Tibial artery (tissue), 4 donors: ENCODE data around the gene RAB1B.

Experiments
- DNase-seq, 2 donors: peaks; one replicate each; pipeline ENCODE4 v3.0.0-alpha.2; 2019
- H3K27ac ChIP-seq, 2 donors: fragments of 200-600 bp; sonication (generic) in 1 of 2; 1 replicate in 1 of 2; 2 replicates in 1 of 2; pipeline ENCODE4 v1.5.1; 2018 to 2019; ENCODE audit warnings: mild to moderate bottlenecking in 1 of 2
- H3K27me3 ChIP-seq, 2 donors: fragments of 200-600 bp; sonication (generic) in 1 of 2; one replicate each; pipeline versions ENCODE4 v1.5.1 to v1.6.0; 2016 to 2019
- H3K36me3 ChIP-seq, 3 donors: fragments of 200-600 bp; sonication (generic) in 2 of 3; one replicate each; pipeline ENCODE4 v1.5.1; 2016 to 2019; ENCODE audit warnings: mild to moderate bottlenecking in 2 of 3
- H3K4me1 ChIP-seq, 4 donors: fragments of 200-600 bp; sonication (generic) in 2 of 4; 1 replicate in 3 of 4; 2 replicates in 1 of 4; pipeline ENCODE4 v1.5.1; 2016 to 2019
- H3K4me3 ChIP-seq, 2 donors: fragments of 200-600 bp; sonication (generic) in 1 of 2; 1 replicate in 1 of 2; 2 replicates in 1 of 2; pipeline ENCODE4 v1.5.1; 2018 to 2019; ENCODE audit warnings: mild to moderate bottlenecking in 2 of 2
- H3K9me3 ChIP-seq, 3 donors: fragments of 200-600 bp; sonication (generic) in 1 of 3; one replicate each; pipeline ENCODE4 v1.5.1; 2016 to 2019
- intact Hi-C: fragments of 100-400 bp; cut with DNase I; formaldehyde crosslinking; loops from one replicate; pipeline ENCODE4 v1.15.0; 2023; ENCODE audit warnings: low total_unique reads
- TF ChIP-seq, protein P1 (sequence below), 2 experiments: fragments of 200-600 bp in 1 of 2; fragments of 450-650 bp in 1 of 2; IDR thresholded peaks; one replicate each; pipeline ENCODE4 v1.5.1; 2017 to 2019; ENCODE audit warnings: antibody characterized with exemption in 2 of 2, mild to moderate bottlenecking in 1 of 2, moderate library complexity in 1 of 2

Gene RAB1B

DNA sequence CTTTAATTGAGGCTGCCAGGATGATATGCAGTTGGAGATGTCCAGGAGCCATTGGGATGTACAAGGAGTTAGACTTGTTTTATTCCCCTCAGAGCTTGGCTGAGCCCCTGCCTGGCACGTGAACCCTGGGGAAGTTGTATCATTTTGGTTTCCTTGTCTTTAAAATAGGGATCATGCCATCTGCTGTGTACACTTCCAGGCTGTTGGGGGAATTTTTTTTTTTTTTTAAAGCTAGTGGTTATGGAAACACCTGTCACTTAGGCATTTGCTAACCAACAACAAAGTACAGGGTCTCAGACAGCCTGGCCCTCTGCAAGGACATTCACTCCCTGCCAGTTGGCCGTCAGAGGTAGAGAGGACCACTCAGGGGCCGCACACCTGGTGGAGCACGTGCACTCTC is 8.5 kb upstream of the RAB1B start:
- no peak overlapping the region for H3K4me3 ChIP-seq
- H3K36me3 ChIP-seq: peaks cover 21 to 58% (median 35%) of the 10 kb centered on the region in 3 donors
- H3K9me3 ChIP-seq: no peaks in the 10 kb centered on the region
- TF ChIP-seq, protein P1, sequence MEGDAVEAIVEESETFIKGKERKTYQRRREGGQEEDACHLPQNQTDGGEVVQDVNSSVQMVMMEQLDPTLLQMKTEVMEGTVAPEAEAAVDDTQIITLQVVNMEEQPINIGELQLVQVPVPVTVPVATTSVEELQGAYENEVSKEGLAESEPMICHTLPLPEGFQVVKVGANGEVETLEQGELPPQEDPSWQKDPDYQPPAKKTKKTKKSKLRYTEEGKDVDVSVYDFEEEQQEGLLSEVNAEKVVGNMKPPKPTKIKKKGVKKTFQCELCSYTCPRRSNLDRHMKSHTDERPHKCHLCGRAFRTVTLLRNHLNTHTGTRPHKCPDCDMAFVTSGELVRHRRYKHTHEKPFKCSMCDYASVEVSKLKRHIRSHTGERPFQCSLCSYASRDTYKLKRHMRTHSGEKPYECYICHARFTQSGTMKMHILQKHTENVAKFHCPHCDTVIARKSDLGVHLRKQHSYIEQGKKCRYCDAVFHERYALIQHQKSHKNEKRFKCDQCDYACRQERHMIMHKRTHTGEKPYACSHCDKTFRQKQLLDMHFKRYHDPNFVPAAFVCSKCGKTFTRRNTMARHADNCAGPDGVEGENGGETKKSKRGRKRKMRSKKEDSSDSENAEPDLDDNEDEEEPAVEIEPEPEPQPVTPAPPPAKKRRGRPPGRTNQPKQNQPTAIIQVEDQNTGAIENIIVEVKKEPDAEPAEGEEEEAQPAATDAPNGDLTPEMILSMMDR (IDR thresholded peaks at IDR 0.05): no peak
- intact Hi-C loops: loop anchor here (2.0 kb wide), 1 partner anchor 37 kb away; no protein-coding TSS in a partner anchor
- no peak overlapping the region for H3K27ac ChIP-seq
- no peaks in the 10 kb centered on the region for H3K27me3 ChIP-seq
- H3K4me1 ChIP-seq: peaks cover 0 to 23% (median 10%) of the 10 kb centered on the region in 4 donors
- DNase-seq: no peak

- intact Hi-C loops: no loop called here
- H3K9me3 ChIP-seq: no peaks in the 10 kb centered on the region
- TF ChIP-seq, protein P1 (IDR thresholded peaks at IDR 0.05): no peak
- H3K36me3 ChIP-seq: peaks cover 22 to 74% (median 42%) of the 10 kb centered on the region in 3 donors
- no peaks in the 10 kb centered on the region for H3K27me3 ChIP-seq
- H3K4me3 ChIP-seq: no peak overlapping the region
- no peak overlapping the region for H3K27ac ChIP-seq
- peaks cover 0 to 26% (median 15%) of the 10 kb centered on the region in 4 donors for H3K4me1 ChIP-seq
- DNase-seq: no peak
These were observed 6.9 kb upstream of the RAB1B start for GRCh38 chr11:66261578-66261977.

DNA sequence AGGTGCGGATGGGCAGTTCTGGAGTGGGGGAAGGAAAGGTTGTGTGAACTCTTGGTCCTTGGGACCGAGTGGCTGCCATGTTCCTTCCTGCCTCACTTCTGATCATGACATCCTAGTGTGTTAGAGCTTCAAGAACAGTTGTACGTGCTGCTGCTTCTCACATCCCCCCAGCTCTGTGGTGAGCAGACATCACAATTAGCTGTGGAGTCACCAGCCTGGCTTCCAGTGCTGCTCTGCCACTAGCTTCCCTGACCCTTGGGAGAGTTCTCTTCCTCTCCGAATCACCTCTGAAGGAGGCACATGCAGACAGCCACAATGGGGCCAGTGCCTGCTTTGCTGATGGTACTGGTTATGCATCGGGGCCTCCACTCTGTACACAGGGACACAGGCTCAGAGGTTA is 6.2 kb upstream of the RAB1B start:
- peaks cover 0 to 26% (median 18%) of the 10 kb centered on the region in 4 donors for H3K4me1 ChIP-seq
- TF ChIP-seq, protein P1 (IDR thresholded peaks at IDR 0.05): no peak
- H3K27ac ChIP-seq: no peak overlapping the region
- DNase-seq: no peak
- no peaks in the 10 kb centered on the region for H3K27me3 ChIP-seq
- peaks cover 22 to 74% (median 42%) of the 10 kb centered on the region in 3 donors for H3K36me3 ChIP-seq
- H3K9me3 ChIP-seq: no peaks in the 10 kb centered on the region
- intact Hi-C loops: no loop called here
- no peak overlapping the region for H3K4me3 ChIP-seq

GRCh38 chr11:66262696-66263095 is 5.7 kb upstream of the RAB1B start:
- peaks cover 22 to 74% (median 42%) of the 10 kb centered on the region in 3 donors for H3K36me3 ChIP-seq
- intact Hi-C loops: no loop called here
- DNase-seq: no peak

GRCh38 chr11:66263231-66263630 is 5.2 kb upstream of the RAB1B start:
- Histone ChIP-seq H3K27me3 (no peaks in the 10 kb centered on the region), H3K4me1 (peaks cover 0 to 25% (median 18%) of the 10 kb centered on the region in 4 donors), H3K36me3 (peaks cover 22 to 74% (median 42%) of the 10 kb centered on the region in 3 donors), H3K9me3 (no peaks in the 10 kb centered on the region), H3K27ac (no peak overlapping the region), H3K4me3 (no peak overlapping the region)
- TF ChIP-seq, protein P1 (IDR thresholded peaks at IDR 0.05): no peak
- no peak for DNase-seq
- intact Hi-C loops: no loop called here

More at GRCh38 chr11:66262696-66263095, 5.7 kb upstream of the RAB1B start:
- no peak overlapping the region for H3K4me3 ChIP-seq
- H3K27me3 ChIP-seq: no peaks in the 10 kb centered on the region
- TF ChIP-seq, protein P1 (IDR thresholded peaks at IDR 0.05): no peak
- H3K4me1 ChIP-seq: peaks cover 0 to 25% (median 18%) of the 10 kb centered on the region in 4 donors
- H3K9me3 ChIP-seq: no peaks in the 10 kb centered on the region
- H3K27ac ChIP-seq: no peak overlapping the region

GRCh38 chr11:66263785-66264184 is 4.7 kb upstream of the RAB1B start:
- H3K4me3 ChIP-seq: no peak overlapping the region
- intact Hi-C loops: no loop called here
- no peaks in the 10 kb centered on the region for H3K9me3 ChIP-seq
- peaks cover 0 to 20% (median 13%) of the 10 kb centered on the region in 4 donors for H3K4me1 ChIP-seq
- no peaks in the 10 kb centered on the region for H3K27me3 ChIP-seq
- no peak overlapping the region for H3K27ac ChIP-seq
- no peak for DNase-seq
- TF ChIP-seq, protein P1 (IDR thresholded peaks at IDR 0.05): no peak
- H3K36me3 ChIP-seq: peaks cover 22 to 74% (median 42%) of the 10 kb centered on the region in 3 donors
